Stimulated activated naive CD8-positive, alpha-beta T cell treated with anti-CD3 and anti-CD28 coated beads, Interleukin-15, Interleukin-2, amounts not matched to agents 100 ng/mL and 50 ng/mL, for 24 hours (primary cell): ENCODE data around the gene CCT8L2.
"Not testable (repeated sequence)": the region's sequence is repeated elsewhere in the genome, so short reads cannot be mapped to it uniquely, and the experiment has no call there.

ENCODE experiments used
- H3K27ac Mint-ChIP-seq: one replicate; pipeline ENCODE4 v1.8.0; 2021; ENCODE audit warnings: mild to moderate bottlenecking, mixed read lengths
- H3K27me3 Mint-ChIP-seq: one replicate; pipeline ENCODE4 v1.8.0; 2021; ENCODE audit warnings: mixed read lengths
- H3K36me3 Mint-ChIP-seq: one replicate; pipeline ENCODE4 v1.8.0; 2021; ENCODE audit warnings: low read depth, mixed read lengths
- H3K4me1 Mint-ChIP-seq: one replicate; pipeline ENCODE4 v1.8.0; 2021; ENCODE audit warnings: low read depth, mixed read lengths
- H3K4me3 Mint-ChIP-seq: one replicate; pipeline ENCODE4 v1.8.0; 2021; ENCODE audit warnings: mild to moderate bottlenecking, mixed read lengths
- H3K9me3 Mint-ChIP-seq: one replicate; pipeline ENCODE4 v1.8.0; 2021; ENCODE audit warnings: mixed read lengths

The CCT8L2 gene

GRCh38 chr22:16602224-16602727, 9.7 kb upstream of the CCT8L2 start:
- H3K9me3 Mint-ChIP-seq, H3K36me3 Mint-ChIP-seq, H3K27ac Mint-ChIP-seq: not testable (repeated sequence)
- Mint-ChIP-seq H3K4me1 (peaks cover 14% of the 10 kb centered on the region), H3K4me3 (peak overlapping the region; percentile 77), H3K27me3 (peaks cover 48% of the 10 kb centered on the region)

GRCh38 chr22:16601437-16602223, 9.0 kb upstream of the CCT8L2 start:
- no peak overlapping the region for H3K4me3 Mint-ChIP-seq
- H3K27me3 Mint-ChIP-seq = peaks cover 44% of the 10 kb centered on the region
- H3K36me3 Mint-ChIP-seq = no peaks in the 10 kb centered on the region
- no peaks in the 10 kb centered on the region for H3K9me3 Mint-ChIP-seq
- no peak overlapping the region for H3K27ac Mint-ChIP-seq
- peaks cover 14% of the 10 kb centered on the region for H3K4me1 Mint-ChIP-seq

DNA sequence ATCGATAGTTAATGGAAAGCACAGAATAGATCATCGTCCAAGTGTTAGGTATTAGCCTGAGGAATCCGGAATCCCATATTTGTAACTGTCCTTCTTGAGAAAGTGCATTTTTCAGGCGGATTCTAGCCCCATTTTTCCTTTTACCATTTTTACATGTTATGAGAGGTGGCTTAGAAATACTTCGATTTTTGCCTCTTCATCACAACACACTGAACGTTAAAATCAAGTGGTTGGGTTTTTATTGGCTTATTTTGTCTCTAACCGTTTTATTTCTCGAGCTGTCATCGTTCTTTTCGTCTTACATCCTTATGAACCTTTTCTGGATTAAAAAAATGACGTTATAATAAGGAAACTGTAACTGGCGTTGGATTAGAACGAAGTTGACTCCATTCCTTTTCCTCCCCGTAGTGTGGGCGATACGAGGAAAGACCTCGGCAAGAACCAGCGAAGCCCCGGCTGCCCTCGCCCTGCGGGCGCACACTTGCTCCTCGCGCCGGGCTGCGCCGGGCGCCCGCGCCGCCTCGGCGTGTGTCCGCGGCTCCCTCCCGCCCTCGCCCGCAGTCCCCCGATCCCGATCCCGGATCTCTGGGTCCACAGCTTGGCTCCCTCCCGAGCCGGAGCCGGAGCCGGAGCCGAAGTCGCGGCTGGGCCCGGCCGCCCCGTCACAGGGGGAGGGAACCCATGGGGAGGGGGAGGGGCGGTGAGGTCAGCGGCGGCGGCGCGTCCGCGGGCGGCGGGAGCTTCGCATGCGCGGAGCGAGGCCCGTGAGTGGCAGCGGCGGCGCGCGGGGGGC, 8.2 kb upstream of the CCT8L2 start:
- H3K9me3 Mint-ChIP-seq, H3K36me3 Mint-ChIP-seq, H3K27ac Mint-ChIP-seq: not testable (repeated sequence)
- Mint-ChIP-seq H3K27me3 (peaks cover 46% of the 10 kb centered on the region), H3K4me3 (peak overlapping the region; percentile 54), H3K4me1 (peaks cover 14% of the 10 kb centered on the region)

GRCh38 chr22:16599648-16600047, 7.0 kb upstream of the CCT8L2 start:
- not testable (repeated sequence) for H3K4me3 Mint-ChIP-seq, H3K27ac Mint-ChIP-seq, H3K36me3 Mint-ChIP-seq, H3K9me3 Mint-ChIP-seq
- Mint-ChIP-seq H3K4me1 (peaks cover 14% of the 10 kb centered on the region), H3K27me3 (peaks cover 46% of the 10 kb centered on the region)

DNA sequence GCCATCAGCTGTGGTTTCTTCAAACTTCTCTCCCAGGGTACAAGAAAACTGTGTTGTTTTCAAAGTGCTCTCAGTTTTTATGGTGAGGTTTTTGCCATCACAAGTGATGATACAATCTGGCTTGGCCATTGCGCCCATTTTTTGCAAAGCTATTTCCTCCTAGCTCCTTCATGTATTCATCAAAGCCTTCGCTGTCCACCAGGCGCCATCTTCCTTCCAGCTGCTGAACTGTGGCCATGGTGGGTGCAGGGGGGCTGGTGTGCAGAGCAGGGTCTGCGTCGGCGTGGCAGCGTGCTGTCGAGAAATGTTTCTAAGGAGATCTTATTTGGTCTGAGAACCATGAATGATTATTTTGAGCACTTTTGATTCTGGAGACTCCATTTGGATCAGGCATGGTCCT, 2.6 kb upstream of the CCT8L2 start:
- H3K27me3 Mint-ChIP-seq = peaks cover 22% of the 10 kb centered on the region
- H3K9me3 Mint-ChIP-seq, H3K36me3 Mint-ChIP-seq, H3K27ac Mint-ChIP-seq, H3K4me3 Mint-ChIP-seq, H3K4me1 Mint-ChIP-seq: not testable (repeated sequence)

- no peaks in the 10 kb centered on the region for H3K9me3 Mint-ChIP-seq
- H3K27me3 Mint-ChIP-seq = peaks cover 13% of the 10 kb centered on the region
- H3K4me3 Mint-ChIP-seq = no peak overlapping the region
- H3K27ac Mint-ChIP-seq = no peak overlapping the region
- H3K4me1 Mint-ChIP-seq = no peaks in the 10 kb centered on the region
- H3K36me3 Mint-ChIP-seq = no peaks in the 10 kb centered on the region
These were observed 1.4 kb upstream of the CCT8L2 start for GRCh38 chr22:16594026-16594425.

DNA sequence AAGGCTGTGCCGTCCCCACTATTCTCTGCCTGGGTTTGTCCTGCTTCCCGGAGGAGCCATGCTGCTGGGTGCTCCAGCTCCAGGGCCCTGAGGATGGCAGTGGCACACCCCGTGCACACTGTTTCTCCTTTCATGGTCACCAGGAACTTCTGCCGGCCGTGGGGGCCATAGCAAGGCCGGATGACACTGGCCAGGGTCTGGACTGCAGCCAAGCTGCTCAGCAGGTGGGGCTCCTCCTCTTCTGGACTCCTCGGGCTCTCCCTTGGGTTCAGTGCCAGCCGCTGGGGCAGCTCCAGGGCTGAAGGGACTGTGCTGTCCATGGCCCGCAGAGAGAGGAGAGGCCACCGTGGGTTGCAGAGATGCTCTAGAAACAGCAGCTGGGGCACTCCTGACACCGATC, 379 bp downstream of the CCT8L2 start:
- not testable (repeated sequence) for H3K36me3 Mint-ChIP-seq, H3K27me3 Mint-ChIP-seq, H3K4me3 Mint-ChIP-seq, H3K4me1 Mint-ChIP-seq, H3K27ac Mint-ChIP-seq, H3K9me3 Mint-ChIP-seq

DNA sequence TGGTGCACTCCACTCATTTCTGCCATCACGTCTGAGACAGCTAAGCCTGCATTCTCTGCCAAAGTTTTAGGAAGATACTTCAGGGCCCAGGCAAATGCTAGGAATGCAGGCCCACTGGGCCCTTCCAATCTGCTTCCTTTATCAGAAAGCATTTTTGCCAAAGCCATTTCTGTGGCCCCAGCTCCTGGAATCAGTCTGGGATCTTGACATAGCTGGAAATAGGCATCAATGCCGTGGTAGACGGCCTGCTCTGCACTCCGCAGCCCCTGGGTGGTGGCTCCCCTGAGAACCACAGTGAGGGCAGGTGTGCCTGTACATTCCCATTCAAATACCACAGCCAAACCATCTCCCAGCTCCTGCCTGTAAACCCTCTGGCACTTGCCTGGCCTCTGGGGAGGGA, 1.5 kb downstream of the CCT8L2 start:
- not testable (repeated sequence) for H3K4me1 Mint-ChIP-seq, H3K27ac Mint-ChIP-seq, H3K36me3 Mint-ChIP-seq, H3K4me3 Mint-ChIP-seq, H3K27me3 Mint-ChIP-seq, H3K9me3 Mint-ChIP-seq

DNA sequence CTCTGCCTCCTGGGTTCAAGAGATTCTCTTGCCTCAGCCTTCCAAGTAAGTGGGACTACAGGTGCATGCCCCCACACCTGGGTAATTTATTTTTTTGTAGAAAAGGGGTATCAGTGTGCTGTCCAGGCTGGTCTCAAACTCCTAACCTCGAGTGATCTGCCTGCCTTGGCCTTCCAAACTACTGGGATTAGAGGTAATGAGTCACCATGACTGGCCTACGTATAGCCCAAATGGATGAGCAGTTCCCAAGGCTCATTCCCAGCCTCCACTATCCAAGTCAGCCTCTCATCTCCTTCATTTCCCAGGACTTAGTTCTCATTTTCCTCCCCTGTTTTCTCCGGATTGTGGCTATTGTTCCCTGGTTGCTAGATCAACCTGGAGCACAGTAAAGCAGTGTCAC, 5.6 kb downstream of the CCT8L2 start:
- H3K27ac Mint-ChIP-seq = no peak overlapping the region
- no peaks in the 10 kb centered on the region for H3K4me1 Mint-ChIP-seq
- H3K9me3 Mint-ChIP-seq = no peaks in the 10 kb centered on the region
- no peaks in the 10 kb centered on the region for H3K27me3 Mint-ChIP-seq
- no peaks in the 10 kb centered on the region for H3K36me3 Mint-ChIP-seq
- H3K4me3 Mint-ChIP-seq = no peak overlapping the region

- Mint-ChIP-seq H3K4me1 (no peaks in the 10 kb centered on the region), H3K27ac (no peak overlapping the region), H3K9me3 (no peaks in the 10 kb centered on the region), H3K4me3 (no peak overlapping the region), H3K27me3 (no peaks in the 10 kb centered on the region), H3K36me3 (no peaks in the 10 kb centered on the region)
These were observed 6.4 kb downstream of the CCT8L2 start for GRCh38 chr22:16586170-16586569.

DNA sequence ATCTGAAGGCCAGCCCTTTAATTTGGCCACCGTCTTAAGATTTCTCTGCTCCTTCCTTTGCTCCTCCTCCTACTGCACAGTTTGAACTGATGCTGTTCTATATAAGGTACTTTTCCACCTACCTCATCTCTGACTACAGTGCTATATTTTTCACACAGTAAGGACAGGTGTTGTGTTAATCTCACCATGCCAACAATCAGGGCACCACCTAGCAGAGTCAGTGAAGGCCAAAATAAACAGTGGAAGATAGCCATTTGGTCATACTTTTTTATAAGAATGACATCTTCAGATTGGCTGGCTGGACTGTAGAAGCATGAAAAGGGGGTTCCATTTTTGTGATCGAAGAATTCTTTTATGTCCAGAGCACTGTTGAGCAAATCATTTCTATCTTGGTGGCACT, 11.7 kb downstream of the CCT8L2 start:
- not testable (repeated sequence) for H3K27me3 Mint-ChIP-seq, H3K4me3 Mint-ChIP-seq, H3K36me3 Mint-ChIP-seq, H3K27ac Mint-ChIP-seq, H3K4me1 Mint-ChIP-seq, H3K9me3 Mint-ChIP-seq

DNA sequence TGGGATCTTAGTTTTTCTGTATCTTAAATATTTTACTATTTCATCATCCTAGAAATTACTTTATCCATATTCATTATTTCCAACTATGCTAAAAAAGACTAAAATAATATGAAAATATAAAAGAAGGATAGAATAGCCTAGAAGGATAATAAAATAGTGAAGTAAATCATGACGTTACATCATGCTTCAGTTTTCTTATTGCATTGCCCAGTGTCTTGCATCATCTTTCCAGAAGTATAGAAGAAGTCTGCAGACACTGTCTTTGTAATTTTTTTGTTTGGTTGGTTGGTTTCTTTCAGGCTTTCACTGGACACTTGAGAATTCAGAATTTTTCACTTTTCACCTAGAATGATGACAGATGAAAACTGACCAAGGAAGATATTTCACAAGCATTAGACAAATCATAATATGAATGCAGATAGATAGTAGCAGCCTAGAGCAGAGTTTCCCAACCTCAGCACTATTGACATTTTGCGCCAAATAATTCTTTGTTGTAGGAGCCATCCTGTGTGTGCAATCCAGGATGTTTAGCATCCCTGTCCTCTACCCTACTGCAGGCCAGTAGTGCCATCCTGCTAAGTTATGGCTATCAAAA, 23.3 kb downstream of the CCT8L2 start:
- H3K27me3 Mint-ChIP-seq, H3K4me3 Mint-ChIP-seq, H3K27ac Mint-ChIP-seq, H3K36me3 Mint-ChIP-seq, H3K9me3 Mint-ChIP-seq, H3K4me1 Mint-ChIP-seq: not testable (repeated sequence)

DNA sequence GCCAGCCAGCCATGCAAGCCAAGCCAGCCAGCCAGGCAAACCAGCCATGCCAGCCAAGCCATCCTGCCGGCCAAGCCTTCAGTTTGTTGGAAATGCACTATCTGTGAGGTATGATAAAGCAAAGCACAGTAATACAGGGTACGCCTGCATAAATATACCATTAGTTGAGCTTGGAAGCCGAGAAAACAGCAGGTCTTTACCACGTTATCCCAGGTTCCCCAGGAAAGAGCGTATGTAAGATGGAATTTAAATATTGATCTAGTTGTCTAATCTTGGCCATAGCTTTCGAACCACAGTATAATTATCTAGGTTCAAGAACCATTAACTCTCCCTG, 24.2 kb downstream of the CCT8L2 start:
- H3K27ac Mint-ChIP-seq = no peak overlapping the region
- H3K4me1 Mint-ChIP-seq = no peaks in the 10 kb centered on the region
- no peaks in the 10 kb centered on the region for H3K27me3 Mint-ChIP-seq
- no peak overlapping the region for H3K4me3 Mint-ChIP-seq
- H3K36me3 Mint-ChIP-seq = no peaks in the 10 kb centered on the region
- H3K9me3 Mint-ChIP-seq = no peaks in the 10 kb centered on the region

DNA sequence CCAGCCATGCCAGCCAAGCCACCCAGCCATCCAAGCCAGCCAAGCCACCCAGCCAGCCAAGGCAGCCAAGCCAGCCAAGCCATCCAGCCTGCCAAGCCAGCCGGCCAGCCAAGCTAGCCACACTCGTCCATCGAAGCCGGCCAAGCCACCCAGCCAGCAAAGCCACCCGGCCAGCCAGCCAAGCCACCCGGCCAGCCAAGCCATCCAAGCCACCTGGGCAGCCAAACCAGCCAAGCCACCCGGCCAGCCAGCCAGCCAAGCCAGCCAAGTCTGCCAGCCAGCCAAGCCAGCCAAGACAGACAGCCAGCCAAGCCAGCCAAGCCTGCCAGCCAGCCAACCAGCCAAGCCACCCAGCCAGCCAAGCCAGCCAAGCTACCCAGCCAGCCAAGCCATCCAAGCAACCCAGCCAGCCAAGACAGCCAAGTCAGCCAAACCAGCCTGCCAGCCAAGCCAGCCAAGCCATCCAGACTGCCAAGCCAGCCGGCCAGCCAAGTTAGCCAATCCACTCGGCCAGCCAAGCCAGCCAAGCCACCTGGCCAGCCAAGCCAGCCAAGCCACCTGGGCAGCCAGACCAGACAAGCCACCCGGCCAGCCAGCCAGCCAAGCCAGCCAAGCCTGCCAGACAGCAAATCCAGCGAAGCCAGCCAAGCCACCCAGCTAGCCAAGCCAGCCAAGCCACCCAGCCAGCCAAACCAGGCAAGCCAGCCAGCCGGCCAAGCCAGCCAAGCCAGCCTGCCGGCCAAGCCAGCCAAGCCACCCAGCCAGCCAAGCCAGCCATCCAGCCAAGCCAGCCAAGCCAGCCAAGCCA, 24.8 kb downstream of the CCT8L2 start:
- H3K4me1 Mint-ChIP-seq, H3K27me3 Mint-ChIP-seq, H3K9me3 Mint-ChIP-seq, H3K4me3 Mint-ChIP-seq, H3K27ac Mint-ChIP-seq, H3K36me3 Mint-ChIP-seq: not testable (repeated sequence)
